ENCODE measurements around the gene MYO1E.
"Not testable (repeated sequence)": the region's sequence is repeated elsewhere in the genome, so short reads cannot be mapped to it uniquely, and the experiment has no call there.

MYO1E gene

DNA sequence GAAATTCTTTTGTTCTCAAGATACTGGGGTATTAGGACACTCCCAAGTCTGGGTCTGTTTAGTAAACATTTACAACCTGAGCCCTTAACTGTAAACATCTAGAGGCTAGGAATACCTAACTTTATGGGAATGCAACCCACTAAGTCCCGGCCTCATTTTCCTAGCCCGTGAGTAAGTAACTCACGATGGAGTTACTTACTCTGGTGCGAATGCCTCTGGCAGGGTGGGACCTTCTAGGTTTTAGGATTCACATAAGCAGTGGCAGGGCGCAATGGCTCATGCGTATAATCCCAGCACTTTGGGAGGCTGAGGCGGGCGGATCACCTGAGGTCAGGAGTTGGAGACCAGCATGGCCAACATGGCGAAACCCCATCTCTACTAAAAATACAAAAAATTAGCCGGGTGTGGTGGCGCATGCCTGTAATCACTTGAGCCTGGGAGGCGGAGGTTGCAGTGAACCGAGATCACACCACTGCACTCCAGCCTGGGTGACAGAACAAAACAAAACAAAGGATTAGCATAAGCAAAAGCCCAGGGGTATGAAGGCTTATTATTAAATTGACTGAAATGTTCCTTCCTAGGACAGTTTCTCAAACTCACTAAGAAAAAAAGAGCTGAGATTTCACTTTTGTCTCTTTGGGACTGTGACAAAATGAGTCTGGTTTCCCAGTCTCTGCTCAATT lies 14.7 kb upstream of the MYO1E start:
- not testable (repeated sequence) for DNase-seq (ENCODE audit: low read depth in 4 of 4, low spot score in 1 of 4)

DNA sequence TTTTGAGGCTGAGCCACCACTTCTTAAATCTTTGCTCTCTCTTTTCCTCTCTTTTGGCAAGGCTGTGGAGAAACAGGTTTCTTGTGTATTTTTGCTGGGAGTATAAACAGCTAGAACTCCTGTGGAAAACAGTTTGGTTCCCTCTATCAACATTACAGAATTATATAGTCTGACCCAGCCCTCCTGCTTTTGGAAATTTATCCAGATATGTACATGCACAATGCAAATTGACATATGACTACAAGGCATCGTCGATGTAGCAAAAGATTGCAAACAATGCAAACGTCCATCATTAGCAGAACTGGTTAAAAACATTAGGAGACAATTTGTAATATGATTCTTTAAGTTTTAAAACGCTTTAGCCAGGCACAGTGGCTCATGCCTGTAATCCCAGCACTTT lies 12.5 kb upstream of the MYO1E start:
- no peak for DNase-seq (ENCODE audit: low read depth in 4 of 4, low spot score in 1 of 4)

DNA sequence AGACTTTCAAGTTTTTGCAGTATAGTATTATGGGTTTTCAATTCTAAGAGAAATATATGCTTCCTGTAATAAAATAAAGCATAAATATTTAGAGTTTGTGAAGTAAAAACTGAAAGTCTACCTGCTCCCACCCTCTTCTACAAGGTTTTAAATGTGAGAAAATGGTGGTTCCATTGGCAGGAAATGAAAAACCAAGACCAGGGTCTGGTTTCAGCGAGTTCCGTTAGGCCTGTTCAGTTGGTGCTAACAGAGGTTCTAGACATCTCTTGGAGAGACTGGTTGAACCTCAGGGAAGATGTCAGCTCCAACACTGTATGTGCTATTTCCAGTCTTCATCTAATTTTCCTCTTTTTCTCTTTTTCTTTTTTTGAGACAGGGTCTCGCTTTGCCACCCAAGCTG lies 11.8 kb upstream of the MYO1E start:
- no peak for DNase-seq (ENCODE audit: low read depth in 4 of 4, low spot score in 1 of 4)

DNA sequence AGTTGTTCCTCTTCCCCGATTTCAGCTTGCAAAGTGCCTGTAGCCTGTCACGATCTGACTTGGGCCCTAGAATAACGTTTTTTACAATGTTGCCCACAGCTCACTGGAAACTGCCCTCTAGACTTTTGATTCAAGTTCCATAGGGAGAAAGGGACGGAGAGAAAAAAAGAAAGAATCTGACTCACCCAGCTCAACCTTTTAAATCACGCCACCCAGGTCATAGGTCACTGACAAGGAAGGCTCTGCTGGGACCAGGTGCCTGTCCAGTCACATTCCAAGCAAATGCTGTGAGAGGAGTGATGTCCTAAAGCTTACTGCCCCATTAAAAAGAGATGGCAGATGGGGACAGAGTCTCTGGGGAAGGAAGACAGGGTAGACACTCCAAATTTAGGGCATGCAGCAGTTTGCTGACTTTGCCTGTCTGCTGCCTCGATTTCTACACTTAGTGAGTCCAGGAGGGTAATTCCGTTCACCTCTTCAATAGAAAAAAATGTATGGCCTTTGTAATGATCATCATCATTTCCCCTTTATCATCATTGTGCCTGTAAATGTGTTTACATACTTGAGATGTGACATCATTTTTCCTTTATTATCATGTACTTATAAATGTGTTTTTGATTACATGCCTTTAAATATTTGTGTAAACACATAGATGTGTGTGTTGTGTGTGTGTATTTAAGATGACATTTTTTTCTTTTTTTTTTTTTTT lies 8.4 kb upstream of the MYO1E start:
- DNase-seq (ENCODE audit: low read depth in 4 of 4, low spot score in 1 of 4) = no peak

DNA sequence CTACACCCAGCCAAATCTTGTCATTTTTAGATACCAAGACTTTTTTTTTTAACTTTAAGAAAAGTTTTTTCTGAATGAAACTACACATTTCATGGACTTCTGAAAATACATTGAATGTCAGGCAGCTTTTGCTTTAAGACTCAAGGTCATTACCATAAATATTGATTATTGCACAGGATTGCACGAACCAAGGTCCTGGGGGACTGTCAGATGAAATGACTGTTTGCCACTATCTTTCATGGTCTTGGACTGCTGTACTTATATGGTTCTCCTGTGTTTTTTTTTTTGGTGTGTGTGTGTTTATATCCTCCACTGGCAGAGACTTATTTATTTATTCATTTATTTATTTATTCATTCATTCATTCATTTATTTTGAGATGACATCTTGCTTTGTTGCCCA lies 6.9 kb upstream of the MYO1E start:
- DNase-seq (ENCODE audit: low read depth in 4 of 4, low spot score in 1 of 4) = no peak

DNA sequence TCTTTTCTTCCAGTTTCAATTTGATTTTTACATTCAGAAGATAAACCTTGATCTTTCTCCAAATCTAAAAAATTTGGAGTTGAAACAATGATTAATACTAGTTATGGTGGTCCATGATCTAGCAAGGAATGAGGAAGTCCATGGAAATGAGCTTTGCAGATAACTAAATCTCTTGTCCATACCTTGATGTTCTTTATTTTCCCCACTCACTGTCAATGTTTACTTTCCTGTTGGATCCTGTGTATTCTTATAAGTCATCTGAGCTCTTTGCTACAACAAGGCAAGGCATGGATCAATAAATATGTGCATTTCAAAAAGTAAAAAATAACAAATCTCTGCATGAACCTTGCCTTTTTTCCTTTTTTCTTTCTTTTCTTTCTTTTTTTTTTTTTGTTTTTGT lies 6.2 kb upstream of the MYO1E start:
- no peak for DNase-seq (ENCODE audit: low read depth in 4 of 4, low spot score in 1 of 4)

DNA sequence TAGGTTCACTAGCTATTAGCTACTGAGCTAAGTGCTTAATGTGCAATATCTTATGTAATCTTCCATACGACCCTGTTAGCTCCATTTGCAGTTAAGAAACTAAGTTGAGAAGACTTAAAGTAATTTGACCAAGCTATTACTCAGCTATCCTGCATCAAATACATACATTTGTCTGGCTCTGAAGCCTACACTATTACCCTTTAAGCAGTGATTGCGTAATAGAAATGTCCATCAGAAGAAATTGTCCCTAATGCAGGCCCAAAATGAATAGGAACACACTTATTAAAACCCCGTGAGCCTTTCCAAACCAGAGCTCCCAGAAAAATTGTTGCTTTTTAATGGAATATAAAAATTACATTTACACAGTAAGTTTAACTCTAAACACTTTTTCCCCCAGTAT lies 5.3 kb upstream of the MYO1E start:
- no peak for DNase-seq (ENCODE audit: low read depth in 4 of 4, low spot score in 1 of 4)

DNA sequence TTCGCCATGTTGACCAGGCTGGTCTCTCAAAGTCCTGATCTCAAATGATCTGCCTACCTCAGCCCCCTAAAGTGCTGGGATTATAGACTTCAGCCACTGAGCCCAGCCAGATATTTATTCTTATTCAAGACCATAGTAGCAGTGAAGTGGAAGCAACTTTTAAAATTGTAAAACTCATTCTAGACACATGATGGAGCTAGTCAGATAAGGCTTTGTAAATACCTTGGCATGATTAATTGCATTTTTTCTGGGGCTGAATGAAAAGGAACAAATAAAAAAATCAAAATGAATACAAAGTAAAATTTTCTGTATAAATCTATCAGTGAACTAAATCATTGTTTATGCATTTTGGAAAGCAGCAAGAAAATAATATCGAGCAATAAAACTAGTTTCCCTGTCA lies 4.1 kb upstream of the MYO1E start:
- no peak for DNase-seq (ENCODE audit: low read depth in 4 of 4, low spot score in 1 of 4)

DNA sequence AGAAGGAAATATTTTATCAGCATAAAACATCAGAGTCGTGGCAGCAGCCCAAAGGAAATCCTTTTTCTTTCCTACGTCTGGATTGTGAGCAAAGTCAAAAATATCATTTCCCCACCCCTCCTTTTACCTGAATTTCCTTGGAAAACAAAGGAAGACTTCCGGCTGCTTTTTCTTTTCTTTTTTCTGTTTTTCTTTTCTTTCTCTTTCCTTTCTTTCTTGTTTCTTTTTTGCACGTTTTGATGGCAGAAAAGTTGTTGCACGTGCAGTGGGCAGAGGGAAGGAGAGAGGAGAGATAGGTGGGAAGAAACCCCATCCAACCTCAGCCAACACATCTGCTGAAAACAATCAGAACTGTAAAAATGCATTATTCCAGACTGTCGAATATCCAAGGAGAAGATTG lies 544 bp upstream of the MYO1E start:
- DNase-seq (ENCODE audit: low read depth in 4 of 4, low spot score in 1 of 4) = no peak

DNA sequence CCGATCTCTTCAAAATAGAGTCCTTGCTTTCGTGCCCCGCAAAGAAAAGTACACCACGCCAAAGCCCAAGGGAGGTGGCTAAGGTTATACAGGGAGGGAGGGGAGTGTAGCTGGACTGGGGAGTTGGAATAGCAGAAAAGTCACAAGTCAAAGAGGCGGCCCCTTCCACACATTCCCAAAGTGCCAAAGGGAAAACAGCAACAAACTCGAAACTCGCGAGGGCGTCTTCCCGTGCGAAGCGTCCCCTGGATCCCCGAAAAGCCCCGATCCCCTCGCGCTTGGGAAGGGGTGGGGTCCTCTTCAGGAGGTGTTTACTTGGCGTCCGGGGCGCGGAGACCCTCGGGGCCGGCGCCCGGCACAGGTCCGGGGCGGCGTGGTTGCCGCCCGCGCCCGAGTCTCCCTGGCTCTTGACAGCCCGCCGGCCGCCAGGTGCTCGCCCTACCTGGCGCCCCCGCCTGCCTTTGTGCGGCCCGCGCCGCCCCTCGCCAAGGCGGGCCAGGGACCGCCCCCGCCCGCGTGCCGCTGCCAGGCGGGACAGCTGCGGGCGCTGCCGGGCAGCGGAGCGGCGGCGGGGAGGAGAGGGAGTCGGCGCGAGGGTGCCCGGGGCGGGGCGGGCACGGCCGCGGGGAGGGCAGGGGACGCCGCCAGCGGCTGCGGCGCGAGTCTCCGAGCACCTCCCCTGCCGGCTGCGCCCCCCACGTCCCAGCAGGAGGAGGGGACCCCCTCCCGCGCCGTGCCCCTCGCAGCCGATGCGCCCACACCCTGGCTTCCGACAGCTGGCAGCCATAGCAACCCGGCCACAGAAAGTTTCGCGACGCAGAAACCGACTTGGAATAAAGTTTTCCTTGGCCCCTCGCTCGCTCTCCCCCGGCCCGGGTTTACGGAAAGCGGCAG lies 966 bp downstream of the MYO1E start:
- DNase-seq (ENCODE audit: low read depth in 4 of 4, low spot score in 1 of 4) = no peak

DNA sequence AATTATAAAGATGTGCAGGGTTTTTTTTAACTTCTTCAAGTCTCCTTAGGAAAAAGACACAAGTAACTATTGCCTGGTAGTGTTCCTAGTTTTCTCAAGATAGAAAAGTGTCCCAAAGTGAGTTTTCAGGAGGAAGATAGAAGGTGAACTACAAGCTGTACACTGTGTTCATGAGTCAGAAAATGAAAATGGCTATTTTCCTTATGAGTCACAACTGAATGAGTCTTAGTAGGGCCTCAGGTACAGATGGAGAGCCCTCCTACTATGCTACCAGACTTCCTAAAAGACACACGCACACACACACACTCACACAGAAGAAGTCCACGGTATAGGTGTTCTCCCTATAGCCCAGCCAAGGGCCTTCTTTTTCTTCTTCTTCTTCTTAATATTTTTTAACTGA lies 3.1 kb downstream of the MYO1E start:
- no peak for DNase-seq (ENCODE audit: low read depth in 4 of 4, low spot score in 1 of 4)

DNA sequence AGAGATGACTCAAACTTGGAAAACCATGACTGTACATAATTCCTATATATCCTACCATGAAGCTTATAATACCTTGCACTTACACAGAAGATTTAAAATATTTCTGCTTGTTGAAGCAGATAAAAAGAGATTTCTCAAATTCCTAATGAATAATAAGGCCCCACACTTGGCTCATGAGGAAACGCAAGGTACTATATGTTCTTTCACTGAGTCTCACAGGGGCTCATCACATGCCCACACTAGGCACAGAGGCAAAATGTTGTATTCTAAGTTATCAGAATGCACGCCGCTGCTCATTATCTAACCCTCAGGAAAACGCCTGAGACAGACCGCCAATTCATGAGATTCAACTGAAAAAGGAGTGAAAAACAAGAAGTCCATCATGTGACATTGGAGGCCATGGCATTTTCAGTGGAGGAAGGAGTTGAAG lies 5.6 kb downstream of the MYO1E start:
- DNase-seq (ENCODE audit: low read depth in 4 of 4, low spot score in 1 of 4) = no peak

DNA sequence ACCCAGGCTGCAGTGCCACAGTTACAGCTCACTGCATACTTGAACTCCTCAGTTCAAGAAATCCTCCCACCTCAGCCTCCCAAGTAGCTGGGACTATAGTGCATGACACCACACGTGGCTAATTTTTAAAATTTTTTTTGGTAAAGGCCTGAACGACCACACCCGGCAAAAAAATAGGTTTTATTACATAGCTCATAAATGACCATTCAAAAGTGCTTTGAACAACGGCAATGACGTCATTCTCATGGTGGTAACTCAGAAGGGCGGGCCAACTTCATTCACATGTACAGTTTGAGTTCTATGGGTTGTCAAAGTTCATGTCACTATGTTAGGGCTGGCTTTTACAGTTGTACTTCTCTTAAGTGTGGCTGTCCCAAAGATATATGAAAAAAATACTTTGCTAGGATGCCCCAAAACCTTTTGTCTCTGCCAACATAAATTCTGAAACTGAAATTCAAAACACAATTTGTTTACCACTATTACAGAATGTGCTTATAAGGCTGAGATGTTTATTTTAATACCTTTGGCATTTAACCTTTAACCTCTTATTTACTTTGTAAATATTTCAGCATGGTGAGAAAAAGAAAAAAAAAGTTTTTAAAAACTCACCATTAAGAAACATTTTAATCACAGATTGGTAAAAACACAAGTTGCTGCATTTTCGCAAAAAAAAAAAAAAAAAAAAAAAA lies 6.2 kb downstream of the MYO1E start:
- no peak for DNase-seq (ENCODE audit: low read depth in 4 of 4, low spot score in 1 of 4)

DNA sequence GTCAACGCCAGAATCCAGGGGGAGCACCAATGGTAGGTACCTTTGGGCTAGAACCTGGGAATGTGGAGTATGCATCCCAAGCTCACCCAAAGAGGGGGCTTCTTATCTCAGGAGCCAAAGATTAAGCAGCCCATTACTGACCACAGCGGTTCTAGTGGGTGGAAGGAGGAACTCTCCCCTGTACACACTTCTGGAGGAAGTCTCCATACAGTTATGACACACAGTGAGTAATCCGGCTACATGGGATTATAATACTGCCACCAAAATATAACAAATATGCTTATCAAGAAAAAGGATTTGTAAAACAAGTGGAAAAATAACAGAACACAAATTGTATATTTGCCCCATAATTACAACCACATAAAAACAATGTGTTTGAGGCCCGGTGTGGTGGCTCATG lies 8.4 kb downstream of the MYO1E start:
- no peak for DNase-seq (ENCODE audit: low read depth in 4 of 4, low spot score in 1 of 4)

DNA sequence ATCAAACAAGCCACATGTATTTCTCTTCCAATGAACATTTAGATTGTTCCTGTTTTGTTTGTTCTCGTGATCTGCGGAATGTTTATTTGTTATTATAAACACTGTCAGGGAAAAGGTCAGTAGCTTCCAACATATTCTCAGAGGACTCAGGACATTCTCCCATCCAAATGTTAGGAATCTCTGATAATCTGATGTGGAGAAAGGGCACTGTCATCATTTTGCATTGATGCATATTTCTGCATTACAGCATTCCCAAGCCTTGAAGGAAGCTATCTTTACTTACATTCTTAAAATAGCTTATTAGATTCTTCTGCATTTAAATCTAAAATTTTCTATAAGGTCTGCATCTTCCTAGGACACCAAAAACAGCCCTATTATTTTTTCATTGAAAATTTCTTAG lies 10.3 kb downstream of the MYO1E start:
- DNase-seq (ENCODE audit: low read depth in 4 of 4, low spot score in 1 of 4) = no peak

DNA sequence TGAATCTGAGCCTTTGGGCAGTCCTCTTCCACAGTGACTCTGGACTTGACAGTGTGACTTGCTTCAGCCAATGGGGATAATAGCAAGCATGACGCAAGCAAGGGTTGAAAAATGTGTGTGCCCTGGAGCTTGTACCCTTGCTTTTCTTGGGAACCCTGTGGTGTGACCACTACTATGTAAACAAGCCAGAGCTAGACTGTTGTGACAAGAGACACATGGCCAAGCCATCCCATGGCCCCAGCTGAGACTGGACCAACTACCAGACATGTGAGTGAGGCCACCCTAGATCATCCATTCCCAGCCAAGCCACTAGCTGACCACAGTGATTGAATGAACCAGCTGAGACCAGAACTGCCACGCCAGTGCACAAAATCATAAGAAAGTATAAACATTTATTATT lies 11.8 kb downstream of the MYO1E start:
- DNase-seq (ENCODE audit: low read depth in 4 of 4, low spot score in 1 of 4) = no peak

DNA sequence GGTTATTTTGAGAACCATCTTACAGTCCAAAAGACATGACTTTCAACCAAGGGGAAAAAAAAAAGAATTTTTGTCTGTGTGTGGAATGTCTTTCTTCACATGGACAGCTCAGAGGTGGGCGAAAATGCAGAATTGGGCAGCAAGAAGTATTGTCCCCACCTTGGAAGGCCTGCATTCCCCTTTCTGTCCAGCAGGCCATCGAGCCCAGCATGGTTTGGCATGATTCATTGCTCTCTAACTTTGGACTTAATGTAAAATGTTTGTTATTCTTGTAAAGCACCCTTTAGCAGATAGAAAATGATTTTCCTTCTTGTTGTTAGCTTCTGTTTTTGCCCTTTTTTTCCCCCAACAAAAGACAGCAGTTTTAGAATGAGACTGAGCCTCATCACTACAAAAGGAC lies 12.4 kb downstream of the MYO1E start:
- DNase-seq (ENCODE audit: low read depth in 4 of 4, low spot score in 1 of 4) = no peak

DNA sequence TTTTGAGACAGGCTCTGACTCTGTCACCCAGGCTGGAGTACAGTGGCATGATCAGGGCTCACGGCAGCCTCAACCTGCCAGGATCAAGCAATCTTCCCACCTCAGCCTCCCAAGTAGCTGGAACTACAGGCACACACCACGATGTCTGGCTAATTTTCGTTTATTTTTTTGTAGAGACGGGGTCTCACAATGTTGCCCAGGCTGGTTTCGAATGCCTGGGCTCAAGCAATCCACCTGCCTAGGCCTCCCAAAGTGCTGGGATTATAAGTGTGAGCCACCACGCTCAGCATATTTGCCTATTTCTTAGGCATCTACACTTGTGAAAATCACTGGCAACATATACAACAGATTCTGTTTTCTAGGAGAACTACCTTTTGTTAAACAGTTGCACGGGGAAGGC lies 16.9 kb downstream of the MYO1E start:
- no peak for DNase-seq (ENCODE audit: low read depth in 4 of 4, low spot score in 1 of 4)

DNA sequence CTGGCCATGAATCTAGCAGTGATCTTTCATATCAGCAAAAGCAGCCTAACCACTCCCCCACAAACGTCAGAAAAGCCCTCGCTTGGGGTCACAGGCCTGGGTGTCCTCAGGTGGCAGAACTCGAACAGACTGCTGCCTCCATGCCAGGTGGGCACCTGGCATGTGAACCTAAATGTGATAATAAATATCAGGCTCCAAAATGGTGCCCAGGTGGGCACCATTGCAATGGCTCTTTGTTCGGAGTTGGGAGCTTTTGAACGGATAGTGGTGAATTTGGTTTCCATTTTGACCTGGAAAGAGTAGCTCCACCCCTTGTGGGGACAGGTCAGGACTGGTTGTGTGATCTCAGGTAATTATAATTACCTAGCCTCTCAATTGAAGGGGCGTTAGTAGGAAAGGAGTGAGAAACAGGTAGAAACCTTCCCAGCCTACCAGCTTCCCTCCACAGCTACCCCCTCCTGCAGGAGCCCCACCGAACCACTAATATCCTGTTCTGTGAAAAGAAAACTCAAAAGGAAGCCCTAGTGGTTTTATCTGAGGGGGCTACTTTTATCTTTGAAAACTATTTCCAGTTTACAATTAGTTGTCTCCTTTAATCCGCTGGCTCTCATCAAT lies 18.1 kb downstream of the MYO1E start:
- DNase-seq (ENCODE audit: low read depth in 4 of 4, low spot score in 1 of 4) = no peak

DNA sequence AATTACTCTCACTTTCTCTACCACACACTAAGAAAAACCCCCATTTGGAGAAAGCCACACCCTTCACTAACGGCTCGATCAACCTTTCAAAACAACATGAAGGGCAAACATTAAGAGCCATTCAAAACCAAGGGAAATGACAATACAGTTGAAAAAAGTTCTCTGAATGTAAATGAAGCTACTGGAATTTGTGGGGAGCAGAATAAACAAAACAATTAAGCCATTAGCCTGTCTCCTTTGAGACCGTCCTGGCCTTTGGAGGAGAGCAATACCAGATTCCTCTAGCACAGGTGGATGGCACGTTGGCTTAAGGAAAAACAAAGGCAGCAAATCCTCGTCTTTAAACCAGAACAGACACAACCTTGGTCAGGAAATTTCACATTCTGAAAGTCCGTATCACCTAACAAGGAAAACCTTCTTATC lies 18.7 kb downstream of the MYO1E start:
- DNase-seq (ENCODE audit: low read depth in 4 of 4, low spot score in 1 of 4) = no peak

DNA sequence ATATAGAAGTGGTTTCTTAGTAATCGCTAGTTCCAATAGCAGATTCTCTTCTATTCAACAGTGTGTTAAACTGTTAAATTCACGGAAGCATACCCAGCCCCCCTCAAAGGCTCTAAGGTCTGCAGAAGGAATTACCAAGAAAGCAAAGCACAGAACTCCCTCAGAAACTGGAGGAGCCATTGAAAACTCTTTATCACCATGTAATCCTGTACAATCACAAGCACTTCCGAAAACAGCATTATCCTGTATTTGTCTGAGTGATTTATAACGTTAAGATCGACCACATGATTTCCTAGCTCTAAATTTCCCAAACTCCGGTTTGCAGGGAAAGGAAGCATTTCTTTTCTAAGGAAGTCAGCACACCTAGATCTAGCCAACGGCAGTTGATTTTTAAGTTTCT lies 20.0 kb downstream of the MYO1E start:
- DNase-seq (ENCODE audit: low read depth in 4 of 4, low spot score in 1 of 4) = no peak
